ENCODE measurements around the gene CENPB.

GRCh38 chr20:3814928-3815495 is 28.5 kb upstream of the CENPB start:
- no peak for TF ChIP-seq CTCF (conservative IDR thresholded peaks at IDR 0.05; ENCODE audit: low read depth, low read length)
- TF ChIP-seq EZH2 (IDR thresholded peaks at IDR 0.05; ENCODE audit: borderline replicate concordance, low read depth, low read length, poor library complexity, severe bottlenecking), result no peak
